SK-N-SH treated with all-trans-retinoic acid at 6 μM for 48 hours (cell line): ENCODE results near the gene PIAS1.

Source experiments
- ARNTL ChIP-seq: fragments of 450-650 bp; formaldehyde crosslinking; IDR thresholded peaks from 2 replicates; pipeline ENCODE4 v1.5.0; 2020; ENCODE audit warnings: low read depth, mild to moderate bottlenecking, moderate library complexity, borderline replicate concordance
- CSDC2 ChIP-seq: fragments of 250-450 bp; sonication (Bioruptor Pico); IDR thresholded peaks from 2 replicates; pipeline ENCODE4 v1.5.0; 2020; ENCODE audit warnings: mild to moderate bottlenecking, moderate library complexity
- SNAI2 ChIP-seq: fragments of 250-450 bp; sonication (Bioruptor Pico); IDR thresholded peaks from 2 replicates; pipeline ENCODE4 v1.5.0; 2020; ENCODE audit warnings: mild to moderate bottlenecking, moderate library complexity
- ZC3H10 ChIP-seq: fragments of 250-450 bp; sonication (Bioruptor Pico); IDR thresholded peaks from 2 replicates; pipeline ENCODE4 v1.5.1; 2021; ENCODE audit warnings: mild to moderate bottlenecking, moderate library complexity
- ZNF565 ChIP-seq: fragments of 450-650 bp; formaldehyde crosslinking; conservative IDR thresholded peaks from 2 replicates; pipeline ENCODE4 v1.5.0; 2020; ENCODE audit warnings: low read depth, mild to moderate bottlenecking, moderate library complexity
- ZNF8 ChIP-seq: fragments of 450-650 bp; formaldehyde crosslinking; IDR thresholded peaks from 2 replicates; pipeline ENCODE4 v1.5.0; 2020; ENCODE audit warnings: mild to moderate bottlenecking, moderate library complexity

- TF ChIP-seq ZC3H10 (CRISPR knock-in tag) (no peak), ZNF565 (CRISPR knock-in tag) (no peak), ZNF8 (CRISPR knock-in tag) (no peak), CSDC2 (no peak), SNAI2 (CRISPR knock-in tag) (no peak), ARNTL (CRISPR knock-in tag) (no peak)
These were observed 141.4 kb downstream of the PIAS1 start for GRCh38 chr15:68195336-68196112.
